Left hindlimb (tissue), 1 donor: ENCODE results near the gene TRNP1.
"Not testable (repeated sequence)": the region's sequence is repeated elsewhere in the genome, so short reads cannot be mapped to it uniquely, and the experiment has no call there.

Experiments used
- DNase-seq: peaks from one replicate; pipeline ENCODE4 v3.0.0-alpha.2; 2018

TRNP1 gene

DNA sequence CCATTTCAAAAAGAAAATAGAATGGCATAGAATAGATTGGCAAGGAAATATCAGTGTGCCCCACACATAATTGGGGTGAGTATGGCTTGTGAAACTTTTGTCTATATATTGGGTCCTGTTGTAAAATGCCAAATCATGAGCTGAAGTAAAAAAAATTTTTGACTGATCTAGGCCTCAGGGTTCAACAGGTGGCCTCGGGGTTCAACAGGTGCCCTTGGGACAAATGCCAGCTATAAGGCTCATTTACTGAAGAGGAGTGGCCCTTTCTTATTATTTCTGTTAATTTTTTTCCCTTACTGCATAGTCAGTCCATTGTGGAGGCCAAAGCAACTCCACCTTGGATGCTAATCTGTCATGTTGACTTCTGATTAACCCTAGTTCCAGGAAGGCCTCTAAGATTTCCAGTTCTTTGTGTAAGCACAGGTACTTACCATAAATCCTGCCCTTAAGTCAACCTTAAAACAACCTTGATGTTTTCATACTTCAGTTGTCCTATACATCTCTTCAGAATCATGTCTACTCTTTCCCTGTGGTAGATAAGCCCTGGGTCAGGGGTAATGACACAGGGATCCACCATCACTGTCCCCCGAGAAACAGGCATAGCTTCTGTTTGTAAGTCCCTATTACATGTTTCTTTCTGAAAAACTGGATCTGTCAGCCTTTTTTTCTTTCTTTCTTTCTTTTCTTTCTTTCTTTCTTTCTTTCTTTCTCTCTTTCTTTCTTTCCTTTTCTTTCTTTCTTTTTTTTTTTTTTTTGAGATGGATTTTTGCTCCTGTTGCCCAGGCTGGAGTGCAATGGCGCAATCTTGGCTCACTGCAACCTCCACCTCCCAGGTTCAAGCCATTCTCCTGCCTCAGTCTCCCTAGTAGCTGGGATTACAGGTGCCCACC is 16.6 kb upstream of the TRNP1 start:
- DNase-seq: no peak

DNA sequence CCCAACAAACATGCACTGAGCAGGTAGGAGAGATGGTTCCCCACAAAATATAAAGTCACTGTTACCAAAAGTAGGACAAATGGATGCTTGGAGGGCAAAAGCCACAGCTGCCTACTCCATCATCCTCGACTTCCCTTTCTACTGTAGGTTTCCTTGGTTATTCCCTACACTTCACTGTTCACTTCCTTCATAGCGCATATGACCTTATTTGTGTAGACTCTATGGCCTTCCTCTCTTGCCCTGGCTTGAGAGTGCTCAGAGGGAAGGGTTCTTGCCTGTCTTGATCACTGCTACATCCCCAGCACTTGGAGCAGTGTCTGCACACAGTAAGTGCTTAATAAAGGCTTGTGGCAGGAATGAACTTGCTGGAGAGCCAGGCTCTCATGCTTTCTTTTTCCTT is 14.6 kb upstream of the TRNP1 start:
- no peak for DNase-seq

DNA sequence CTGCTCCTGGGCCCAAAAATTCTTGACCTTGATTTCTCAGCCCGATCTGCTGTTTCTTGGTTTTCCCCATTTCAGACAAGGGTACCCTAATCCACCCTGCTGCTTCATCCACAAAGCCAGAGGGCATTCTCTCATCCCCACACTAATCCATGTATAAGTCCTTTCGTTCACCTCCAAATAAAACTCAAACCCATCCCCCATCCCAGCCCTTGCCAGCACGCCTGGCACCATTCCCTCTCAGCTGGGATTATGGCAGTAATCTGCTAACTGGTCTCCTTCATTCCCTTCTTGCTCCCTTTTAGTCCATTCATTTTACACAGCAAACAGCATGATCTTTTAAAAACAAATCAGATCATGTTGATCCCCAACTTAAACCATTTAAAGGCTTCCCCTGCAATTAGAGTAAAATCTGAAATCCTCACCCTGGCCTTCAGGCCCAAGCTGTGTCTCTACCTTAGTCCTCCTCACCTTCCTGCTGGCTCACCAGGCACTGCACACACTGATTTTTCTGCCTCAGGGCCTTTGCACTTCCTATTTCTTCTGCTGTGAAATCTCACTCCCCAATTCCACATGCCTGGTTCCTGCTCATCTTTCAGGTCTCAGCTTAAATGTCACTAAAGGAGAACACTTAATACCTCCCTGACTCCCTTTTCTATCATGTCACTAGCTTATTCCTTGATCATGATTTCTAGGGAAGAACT is 12.2 kb upstream of the TRNP1 start:
- DNase-seq: no peak

DNA sequence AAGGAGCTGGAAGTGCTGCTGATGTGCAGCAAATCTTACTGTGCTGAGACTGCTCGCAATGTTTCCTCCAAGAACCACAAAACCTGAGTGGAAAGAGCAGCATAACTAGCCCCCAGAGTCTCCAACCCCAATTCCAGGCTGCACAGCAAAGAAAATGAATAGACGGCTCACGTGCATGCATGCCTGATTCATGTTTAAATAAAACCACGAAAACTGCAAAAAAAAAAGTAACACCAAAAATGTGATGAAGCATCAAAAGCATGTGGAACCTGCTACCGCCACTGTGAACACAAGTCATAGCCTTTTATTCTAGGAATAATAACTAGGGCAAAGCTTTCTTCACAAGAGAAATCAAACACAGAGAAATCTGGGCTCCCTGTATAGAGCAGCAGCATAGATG is 9.6 kb upstream of the TRNP1 start:
- DNase-seq: no peak

DNA sequence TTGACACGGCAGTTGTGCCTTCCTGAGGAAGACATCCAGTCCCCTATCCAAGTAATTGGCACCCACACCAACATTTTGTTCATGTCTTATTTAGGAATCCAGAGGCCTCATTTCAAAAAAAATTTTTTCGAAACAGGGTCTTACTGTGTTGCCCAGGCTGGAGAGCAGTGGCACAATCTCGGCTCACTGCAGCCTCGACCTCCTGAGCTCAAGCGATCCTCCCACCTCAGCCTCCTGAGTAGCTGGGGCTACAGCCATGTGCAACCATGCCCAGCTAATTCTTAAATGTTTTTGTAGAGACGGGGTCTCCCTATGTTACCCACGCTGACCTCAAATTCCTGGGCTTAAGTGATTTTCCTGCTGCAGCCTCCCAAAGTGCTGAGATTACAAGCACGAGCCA is 9.2 kb upstream of the TRNP1 start:
- DNase-seq: no peak

DNA sequence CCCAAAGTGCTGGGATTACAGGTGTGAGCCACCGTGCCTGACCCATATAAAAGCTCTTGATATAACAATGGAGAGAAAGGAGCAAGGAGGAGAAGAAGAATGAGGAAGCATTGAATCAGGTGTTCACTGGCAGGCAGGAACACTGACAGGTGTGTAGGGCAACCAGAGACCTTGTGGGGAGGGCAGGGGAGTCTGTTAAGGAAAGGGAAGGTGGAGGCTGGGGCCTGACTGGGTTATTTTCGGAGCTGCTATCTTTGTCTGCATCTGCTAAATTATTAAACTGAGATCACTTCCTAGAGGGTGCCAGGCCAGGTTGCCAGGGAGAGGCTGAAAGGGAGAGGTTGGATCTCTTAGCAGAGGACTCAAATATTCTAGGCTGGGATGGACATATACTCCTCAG is 6.8 kb upstream of the TRNP1 start:
- DNase-seq: no peak

DNA sequence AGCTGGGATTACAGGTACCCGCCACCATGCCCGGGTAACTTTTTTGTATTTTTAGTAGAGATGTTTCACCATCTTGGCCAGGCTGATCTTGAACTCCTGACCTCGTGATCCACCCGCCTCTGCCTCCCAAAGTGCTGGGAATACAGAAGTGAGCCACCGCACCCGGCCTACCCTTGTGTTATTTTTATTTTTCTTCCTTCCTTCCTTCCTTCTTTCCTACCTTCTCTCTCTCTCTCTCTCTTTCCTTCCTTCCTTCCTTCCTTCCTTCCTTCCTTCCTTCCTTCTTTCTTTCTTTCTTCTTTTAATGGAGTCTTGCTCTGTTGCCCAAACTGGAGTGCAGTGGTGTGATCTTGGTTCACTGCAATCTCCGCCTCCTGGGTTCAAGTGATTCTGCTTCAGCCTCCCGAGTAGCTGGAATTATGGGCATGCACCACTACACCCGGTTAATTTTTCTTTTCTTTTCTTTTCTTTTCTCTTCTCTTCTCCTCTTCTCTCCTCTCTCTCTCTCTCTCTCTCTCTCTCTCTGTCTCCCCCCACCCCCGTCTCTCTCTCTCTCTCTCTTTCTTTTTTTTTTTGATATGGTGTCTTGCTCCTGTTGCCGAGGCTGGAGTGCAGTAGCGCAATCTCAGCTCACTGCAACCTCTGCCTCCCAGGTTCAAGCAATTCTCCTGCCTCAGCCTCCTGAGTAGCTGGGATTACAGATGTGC is 3.9 kb upstream of the TRNP1 start:
- not testable (repeated sequence) for DNase-seq

DNA sequence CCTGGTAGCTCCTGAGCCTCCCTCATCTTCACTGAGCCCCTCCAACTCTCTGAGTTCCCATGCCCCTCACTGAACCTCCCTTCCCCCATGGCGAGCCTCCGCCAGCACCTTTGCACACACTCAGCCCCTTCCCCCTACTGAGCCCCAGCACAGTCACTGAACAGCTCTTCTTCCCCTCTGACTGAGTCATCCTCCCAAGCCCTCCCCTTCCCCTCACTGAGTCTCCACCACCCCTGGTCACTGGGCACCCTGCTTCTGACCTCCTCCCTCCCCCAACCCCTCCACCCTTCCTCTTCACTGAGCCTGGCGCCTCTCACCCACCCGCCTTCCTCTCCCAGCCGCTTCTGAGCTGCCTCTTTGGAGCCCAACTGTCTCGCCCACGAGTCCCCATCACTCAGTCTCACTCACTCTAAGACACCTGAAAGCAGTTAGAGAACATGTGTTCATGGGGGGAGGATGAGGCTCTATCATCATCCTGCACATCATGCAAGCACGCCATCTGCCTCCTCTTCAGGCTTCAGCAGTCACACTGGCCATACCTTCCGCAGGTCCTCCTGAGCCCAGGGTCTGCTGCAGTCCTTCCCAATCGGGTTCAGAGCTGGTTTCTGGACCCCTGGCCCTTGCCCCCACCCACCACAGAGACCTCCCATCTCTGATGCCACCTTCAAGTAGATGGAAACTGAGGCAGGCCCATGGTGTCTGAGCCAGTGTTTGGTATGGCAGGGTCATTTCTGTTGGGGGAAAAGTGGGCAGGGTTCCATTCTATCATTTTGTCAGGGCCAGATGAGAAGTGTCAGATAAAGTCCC is 2.0 kb upstream of the TRNP1 start:
- DNase-seq: no peak

DNA sequence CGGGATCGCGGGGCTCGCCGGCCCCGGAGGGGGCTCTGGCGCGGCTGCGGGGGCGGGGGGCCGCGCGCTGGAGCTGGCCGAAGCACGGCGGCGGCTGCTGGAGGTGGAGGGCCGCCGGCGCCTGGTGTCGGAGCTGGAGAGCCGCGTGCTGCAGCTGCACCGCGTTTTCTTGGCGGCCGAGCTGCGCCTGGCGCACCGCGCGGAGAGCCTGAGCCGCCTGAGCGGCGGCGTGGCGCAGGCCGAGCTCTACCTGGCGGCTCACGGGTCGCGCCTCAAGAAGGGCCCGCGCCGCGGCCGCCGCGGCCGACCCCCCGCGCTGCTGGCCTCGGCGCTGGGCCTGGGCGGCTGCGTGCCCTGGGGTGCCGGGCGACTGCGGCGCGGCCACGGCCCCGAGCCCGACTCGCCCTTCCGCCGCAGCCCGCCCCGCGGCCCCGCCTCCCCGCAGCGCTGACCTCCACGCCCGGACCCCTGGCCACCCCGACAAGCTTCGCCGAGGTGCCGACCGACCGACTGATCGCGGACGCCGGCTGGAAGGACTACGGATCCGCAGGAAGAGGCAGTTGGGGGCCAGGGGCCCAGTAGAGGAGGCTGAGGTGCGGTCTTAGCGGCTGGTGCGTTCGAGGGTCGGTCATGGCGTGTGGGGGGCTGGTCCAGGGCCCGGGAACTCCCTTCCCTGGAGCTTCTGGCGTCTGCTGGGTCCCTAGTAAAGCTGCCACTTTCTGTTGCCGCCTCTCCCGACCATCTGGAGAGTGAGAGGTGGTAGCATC is 711 bp downstream of the TRNP1 start:
- peak; percentile 61 for DNase-seq

DNA sequence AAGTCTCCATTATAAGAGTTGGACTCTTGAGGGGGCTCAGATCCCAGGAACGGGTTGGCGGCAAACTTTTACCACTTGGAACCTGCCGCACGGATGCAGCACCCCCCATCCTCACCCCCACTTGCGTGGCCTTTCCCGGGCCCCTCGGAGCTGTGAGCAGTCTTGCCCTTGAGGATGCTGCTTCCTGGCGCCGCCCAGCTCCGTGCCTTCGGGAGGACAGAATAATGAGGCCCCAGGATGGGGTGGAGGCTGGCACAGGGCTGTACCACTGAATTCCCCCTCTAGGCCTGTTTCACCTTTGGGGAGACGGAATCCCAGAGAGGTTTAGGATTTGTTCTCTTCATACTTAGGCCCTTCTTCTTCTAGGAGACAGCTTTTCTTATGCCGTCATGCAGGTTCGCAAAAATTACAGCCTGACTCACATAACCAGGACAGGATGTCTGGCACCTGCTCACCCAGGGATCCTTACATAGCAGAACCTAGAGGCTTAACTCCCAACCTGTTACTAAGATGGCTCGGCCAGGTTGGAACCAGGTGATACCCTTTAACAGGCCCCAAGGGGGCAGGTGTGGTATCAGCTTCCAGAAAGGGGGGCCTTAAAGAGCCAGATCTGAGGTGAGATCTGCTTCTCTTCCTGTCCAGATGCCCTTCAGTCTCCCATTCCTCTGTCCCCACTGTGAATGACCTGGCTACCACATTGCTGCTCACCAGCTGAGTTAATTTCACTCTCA is 1.5 kb downstream of the TRNP1 start:
- no peak for DNase-seq

DNA sequence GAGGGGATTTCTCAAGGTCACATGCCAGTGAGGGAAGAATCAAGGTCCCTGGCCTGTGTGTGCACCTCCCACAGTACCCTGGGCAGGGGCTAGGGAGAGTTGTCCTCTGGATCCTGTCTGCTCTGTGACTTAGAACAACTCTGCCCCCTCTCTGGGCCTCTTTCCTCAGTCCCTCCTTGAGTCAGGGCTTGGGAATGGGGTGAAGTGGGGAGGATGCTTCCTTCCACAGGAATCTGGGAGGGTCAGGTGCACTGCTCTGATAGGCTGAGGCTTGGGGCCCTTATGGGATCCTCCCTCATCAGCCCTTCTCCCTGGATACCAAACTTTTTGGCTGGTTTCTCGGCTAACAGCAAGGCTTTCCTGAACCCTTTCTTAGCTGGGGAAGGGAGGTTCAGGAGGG is 2.5 kb downstream of the TRNP1 start:
- DNase-seq: no peak

DNA sequence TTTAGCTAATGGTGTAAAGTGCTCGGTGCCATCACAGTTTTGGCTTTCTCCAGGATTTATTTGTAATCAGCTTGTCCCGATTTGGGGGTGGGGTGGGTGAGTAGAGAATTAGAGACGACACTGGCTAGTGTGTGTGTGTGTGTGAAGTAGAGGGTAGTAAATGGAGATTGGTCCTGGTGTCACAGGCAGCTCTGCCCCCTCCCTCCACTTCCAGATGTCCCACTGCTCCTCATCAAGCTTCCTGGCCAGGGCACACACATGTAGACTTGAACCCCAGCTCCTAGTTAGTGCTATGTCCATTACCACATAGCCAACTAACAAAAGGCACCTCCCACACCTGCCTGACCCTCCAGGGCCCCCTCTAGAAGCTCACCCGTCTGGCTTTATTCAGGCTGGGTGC is 3.2 kb downstream of the TRNP1 start:
- no peak for DNase-seq

DNA sequence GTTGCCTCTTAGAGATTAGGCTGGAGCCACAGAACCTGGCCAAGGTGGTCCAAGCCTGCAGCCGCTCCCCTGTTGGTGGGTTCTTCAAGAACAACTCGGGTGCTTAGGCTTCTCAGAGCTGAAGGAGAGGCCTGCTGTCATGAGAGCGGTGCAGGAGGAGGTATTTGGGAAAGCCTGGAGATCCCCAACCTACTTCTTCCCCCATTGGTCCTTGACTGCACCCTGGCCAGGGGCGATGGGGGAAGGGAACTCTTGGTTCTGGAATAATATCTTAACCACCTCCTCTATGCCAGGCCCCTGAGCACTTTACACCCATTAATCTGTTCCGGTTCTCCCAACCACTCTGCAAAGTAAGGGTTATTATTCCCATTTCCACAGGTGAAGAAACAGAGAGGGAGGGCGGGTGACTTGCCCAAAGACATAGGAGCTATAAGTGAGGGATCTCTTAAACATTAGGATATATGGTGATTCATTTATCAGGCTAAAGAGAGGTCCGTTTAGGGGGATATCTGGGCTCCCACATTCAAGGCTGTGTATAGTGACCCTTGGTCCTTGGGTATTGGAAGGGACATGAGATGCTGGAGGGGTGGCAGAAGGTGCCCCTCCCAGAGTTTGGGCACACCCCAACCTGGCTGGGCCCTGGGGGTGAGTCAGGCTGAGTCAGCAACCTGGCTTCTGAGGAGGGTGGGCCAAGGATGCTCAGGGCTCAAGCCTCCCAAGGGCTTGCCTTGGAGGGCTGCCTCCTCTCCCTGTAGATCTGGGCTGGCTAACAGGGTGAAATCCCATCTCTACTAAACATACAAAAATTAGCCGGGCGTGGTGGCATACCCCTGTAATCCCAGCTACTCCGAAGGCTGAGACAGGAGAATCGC is 5.2 kb downstream of the TRNP1 start:
- no peak for DNase-seq

DNA sequence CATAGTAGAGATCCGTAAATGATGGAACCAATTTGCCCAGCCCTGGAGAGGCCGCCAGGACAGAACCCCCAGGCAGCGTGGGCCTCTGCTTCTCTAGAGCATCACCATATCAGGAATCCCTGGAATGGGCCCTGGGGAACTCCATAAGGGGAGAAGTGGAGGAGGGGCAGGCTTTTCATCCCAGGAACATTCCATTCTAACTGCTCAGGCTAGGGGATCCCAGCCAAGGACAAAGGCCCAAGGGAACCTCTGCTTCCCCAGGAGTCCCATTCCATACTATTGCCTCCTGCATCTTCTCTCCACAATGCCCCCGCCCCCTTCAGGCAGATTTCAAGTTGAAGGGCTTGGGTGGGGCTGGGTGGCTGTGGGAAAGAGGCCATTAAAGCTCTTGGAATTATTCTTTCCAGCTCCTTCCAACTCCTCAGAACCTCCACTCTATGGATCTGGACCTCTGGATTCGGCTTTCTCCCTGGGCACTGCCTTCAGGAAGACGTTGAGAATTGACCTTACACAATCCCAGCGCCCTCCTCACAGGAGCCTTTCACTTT is 6.0 kb downstream of the TRNP1 start:
- peak; percentile 54 for DNase-seq

DNA sequence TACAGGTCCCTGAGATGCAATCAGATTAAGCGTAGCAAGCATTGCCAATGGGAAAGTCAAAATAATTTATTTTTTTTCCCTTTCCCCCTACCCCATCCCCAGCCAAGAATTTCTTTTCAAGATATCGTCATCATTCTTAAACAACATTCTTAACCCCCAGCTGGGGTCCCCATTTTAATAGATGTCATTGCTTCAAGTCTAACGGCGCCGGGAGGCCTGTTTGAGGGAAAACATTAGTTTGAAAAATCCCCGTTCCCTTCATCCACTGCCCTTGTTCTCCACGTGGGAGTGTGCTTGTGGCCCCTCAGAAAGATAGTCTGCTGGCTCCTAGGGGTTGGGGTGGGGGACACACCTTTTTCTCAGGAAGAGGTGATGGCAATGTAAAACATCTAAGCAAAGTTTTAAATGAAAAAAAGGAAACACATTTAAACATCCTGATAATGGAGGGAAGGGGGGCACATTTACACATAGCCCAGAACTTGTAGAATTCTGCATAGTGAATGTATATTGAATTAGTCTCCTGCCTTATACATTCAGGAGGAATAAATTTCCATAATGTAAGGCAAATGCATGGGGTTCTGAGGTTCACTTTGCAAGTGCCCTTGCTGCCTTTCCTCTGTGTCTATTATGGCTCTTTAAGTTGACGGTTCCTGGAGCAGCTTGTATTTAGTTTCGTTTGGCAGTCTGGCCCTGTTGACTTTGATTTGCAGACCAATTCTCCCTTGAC is 6.8 kb downstream of the TRNP1 start:
- DNase-seq: no peak

DNA sequence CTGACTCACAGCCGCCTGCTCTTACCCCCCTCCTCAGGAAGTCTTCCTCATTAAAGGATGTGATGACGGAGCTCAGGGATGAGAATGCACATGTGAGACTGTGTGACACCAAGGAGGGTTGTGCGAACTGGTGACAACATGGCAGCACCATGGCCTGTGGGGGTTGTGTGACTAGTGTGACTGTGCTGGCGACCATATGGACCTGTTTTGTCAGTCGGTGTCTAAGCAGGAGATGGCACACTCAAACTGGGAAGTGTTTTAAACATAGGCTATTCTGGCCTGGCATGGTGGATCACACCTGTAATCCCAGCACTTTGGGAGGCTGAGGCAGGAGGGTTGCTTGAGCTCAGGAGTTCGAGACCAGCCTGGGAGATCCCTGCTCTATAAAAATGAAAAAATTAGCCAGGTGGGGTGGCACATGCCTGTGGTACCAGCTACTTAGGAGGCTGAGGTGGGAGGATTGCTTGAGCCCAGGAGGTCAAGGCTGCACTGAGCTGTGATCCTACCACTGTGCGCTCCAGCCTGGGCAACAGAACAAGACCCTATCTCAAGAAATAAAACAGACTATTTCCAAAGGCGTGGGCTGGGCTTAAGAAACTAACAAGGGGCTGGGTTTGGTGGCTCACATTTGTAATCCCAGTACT is 7.4 kb downstream of the TRNP1 start:
- no peak for DNase-seq

DNA sequence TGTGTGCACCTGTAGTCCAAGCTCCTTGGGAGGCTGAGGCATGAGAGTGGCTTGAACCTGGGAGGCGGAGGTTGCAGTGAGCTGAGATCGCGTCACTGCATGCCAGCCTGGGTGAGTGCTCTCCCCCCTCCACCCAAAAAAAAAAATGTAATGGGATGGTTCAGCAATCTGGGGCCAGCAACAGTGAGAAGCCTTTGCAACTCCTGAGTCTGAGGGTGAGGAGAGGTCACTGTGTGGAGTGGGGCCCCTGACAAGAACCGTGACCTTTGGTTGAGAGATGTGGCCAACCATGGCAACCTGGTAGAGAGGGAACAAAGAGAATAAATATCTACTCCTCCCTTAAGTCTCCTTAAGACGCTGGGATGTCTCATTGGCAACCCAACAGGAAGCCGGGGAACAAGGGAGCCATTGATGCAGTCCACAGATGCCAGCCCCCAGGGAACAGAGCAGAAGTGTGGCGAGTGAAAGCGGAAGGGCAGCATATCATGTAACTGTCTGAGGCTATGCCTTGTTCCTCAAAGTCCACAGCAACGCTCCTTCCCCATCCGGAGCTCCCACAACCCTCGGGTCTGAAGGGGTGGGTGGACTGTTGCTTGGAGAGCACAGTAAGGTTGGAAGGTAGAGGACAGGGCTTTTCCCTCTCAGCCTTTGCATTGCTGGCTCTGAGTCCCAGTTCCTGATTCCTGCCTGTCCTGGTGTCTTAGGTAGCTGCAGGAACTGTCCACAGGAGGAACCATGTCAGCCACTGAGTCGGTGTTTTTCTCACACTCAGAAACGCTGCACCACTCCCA is 8.3 kb downstream of the TRNP1 start:
- peak; percentile 52 for DNase-seq
